Fibroblast of mammary gland (primary cell): Measurements from ENCODE around the gene ANO2.

ENCODE experiments used
- DNase-seq: peaks from one replicate; pipeline ENCODE4 v3.0.0-alpha.2; 2010; ENCODE audit warnings: low read depth
- H3K4me3 ChIP-seq: 2 replicates; pipeline ENCODE4 v1.5.1; 2011; ENCODE audit warnings: low read depth, mild to moderate bottlenecking, low read length, moderate library complexity; ENCODE audit not compliant: control insufficient read depth
- CTCF ChIP-seq: conservative IDR thresholded peaks from 2 replicates; pipeline ENCODE4 v1.5.1; 2011; ENCODE audit warnings: low read depth, low read length, inconsistent platforms; ENCODE audit not compliant: control insufficient read depth, insufficient read depth

ANO2 gene

GRCh38 chr12:5984873-5985272 lies 39.8 kb upstream of the ANO2 start:
- no peak overlapping the region for H3K4me3 ChIP-seq
- TF ChIP-seq CTCF, result no peak
- DNase-seq, result no peak

- H3K4me3 ChIP-seq, result no peak overlapping the region
- no peak for TF ChIP-seq CTCF
- no peak for DNase-seq
These were observed 37.0 kb upstream of the ANO2 start for GRCh38 chr12:5982106-5982505.

GRCh38 chr12:5977556-5977955 lies 32.5 kb upstream of the ANO2 start:
- DNase-seq, result no peak
- H3K4me3 ChIP-seq, result no peak overlapping the region
- no peak for TF ChIP-seq CTCF

GRCh38 chr12:5976711-5977110 lies 31.7 kb upstream of the ANO2 start:
- no peak for TF ChIP-seq CTCF
- no peak for DNase-seq
- H3K4me3 ChIP-seq, result no peak overlapping the region

GRCh38 chr12:5976196-5976595 lies 31.1 kb upstream of the ANO2 start:
- no peak for DNase-seq
- H3K4me3 ChIP-seq, result no peak overlapping the region
- no peak for TF ChIP-seq CTCF

- no peak overlapping the region for H3K4me3 ChIP-seq
- no peak for TF ChIP-seq CTCF
These were observed 28.5 kb upstream of the ANO2 start for GRCh38 chr12:5973461-5974115.

GRCh38 chr12:5972387-5972786 lies 27.3 kb upstream of the ANO2 start:
- no peak for DNase-seq
- TF ChIP-seq CTCF, result no peak
- H3K4me3 ChIP-seq, result no peak overlapping the region

More at GRCh38 chr12:5973461-5974115, 28.5 kb upstream of the ANO2 start:
- DNase-seq, result no peak
